Body of pancreas (tissue), 4 donors: ENCODE measurements around the gene SGCE. TPM values are rescaled to one million over a fixed set of nuclear protein-coding genes. Genes with fewer than 3 reads are reported as not detected.

Experiments
- ATAC-seq: fragments of 150-250 bp; one replicate; pipeline ENCODE4 v1.9.1; 2016
- DNase-seq, 4 donors: peaks; one replicate each; pipeline ENCODE4 v3.0.0-alpha.2; 2019
- H3K27ac ChIP-seq, 4 donors: fragments of 200-600 bp; sonication (generic); 1 replicate in 3 of 4; 2 replicates in 1 of 4; pipeline versions ENCODE4 v1.5.1 to v1.6.1; 2016 to 2019; ENCODE audit warnings: mild to moderate bottlenecking in 1 of 4, mixed read lengths in 1 of 4, moderate library complexity in 1 of 4
- H3K27me3 ChIP-seq, 2 donors: fragments of 200-600 bp; sonication (generic); one replicate each; pipeline ENCODE4 v1.6.0; 2016; ENCODE audit warnings: mild to moderate bottlenecking in 1 of 2
- H3K36me3 ChIP-seq, 2 donors: fragments of 200-600 bp; sonication (generic); replicated peaks in 1 of 2; 2 replicates each; pipeline ENCODE4 v1.5.1; 2016; ENCODE audit warnings: low read depth in 2 of 2; ENCODE audit not compliant: insufficient read depth in 1 of 2
- H3K4me1 ChIP-seq: fragments of 200-600 bp; sonication (generic); one replicate; pipeline ENCODE4 v1.6.0; 2016
- H3K4me3 ChIP-seq, 2 donors: fragments of 200-600 bp; sonication (generic); 1 replicate in 1 of 2; 2 replicates in 1 of 2; pipeline ENCODE4 v1.5.1; 2016 to 2019
- H3K9me3 ChIP-seq, 3 donors: fragments of 200-600 bp; sonication (generic); 1 replicate in 2 of 3; 2 replicates in 1 of 3; pipeline ENCODE4 v1.5.1; 2016
- POLR2A ChIP-seq, 3 donors: fragments of 450-650 bp; IDR thresholded peaks; one replicate each; pipeline ENCODE4 v1.6.1; 2016; ENCODE audit warnings: antibody characterized with exemption in 3 of 3, mild to moderate bottlenecking in 2 of 3
- WGBS, 2 donors: methylation state at CpG; one replicate each; pipeline ENCODE4 v1.1.5; 2017; 5-methylcytosine and 5-hydroxymethylcytosine counted together
- intact Hi-C: fragments of 100-400 bp; cut with DNase I; formaldehyde crosslinking; loops from one replicate; pipeline ENCODE4 v1.15.1; 2023
- total RNA-seq, 2 donors: library from RNA; depleted of rRNA; stranded (reverse); fragments of >200 nt; gene quantifications; one replicate each; pipeline ENCODE4 v1.1.0, GENCODE V29; 2016
- TF ChIP-seq, protein P1 (sequence below), 7 experiments: fragments of 450-650 bp in 4 of 7; fragments of 200-600 bp in 3 of 7; sonication (generic) in 3 of 7; IDR thresholded peaks; one replicate each; pipeline ENCODE4 v1.5.1; 2016 to 2019; ENCODE audit warnings: antibody characterized with exemption in 7 of 7

SGCE gene
- total RNA-seq, 2 donors from 2014 or later, result 48.1 to 55.3 TPM

DNA sequence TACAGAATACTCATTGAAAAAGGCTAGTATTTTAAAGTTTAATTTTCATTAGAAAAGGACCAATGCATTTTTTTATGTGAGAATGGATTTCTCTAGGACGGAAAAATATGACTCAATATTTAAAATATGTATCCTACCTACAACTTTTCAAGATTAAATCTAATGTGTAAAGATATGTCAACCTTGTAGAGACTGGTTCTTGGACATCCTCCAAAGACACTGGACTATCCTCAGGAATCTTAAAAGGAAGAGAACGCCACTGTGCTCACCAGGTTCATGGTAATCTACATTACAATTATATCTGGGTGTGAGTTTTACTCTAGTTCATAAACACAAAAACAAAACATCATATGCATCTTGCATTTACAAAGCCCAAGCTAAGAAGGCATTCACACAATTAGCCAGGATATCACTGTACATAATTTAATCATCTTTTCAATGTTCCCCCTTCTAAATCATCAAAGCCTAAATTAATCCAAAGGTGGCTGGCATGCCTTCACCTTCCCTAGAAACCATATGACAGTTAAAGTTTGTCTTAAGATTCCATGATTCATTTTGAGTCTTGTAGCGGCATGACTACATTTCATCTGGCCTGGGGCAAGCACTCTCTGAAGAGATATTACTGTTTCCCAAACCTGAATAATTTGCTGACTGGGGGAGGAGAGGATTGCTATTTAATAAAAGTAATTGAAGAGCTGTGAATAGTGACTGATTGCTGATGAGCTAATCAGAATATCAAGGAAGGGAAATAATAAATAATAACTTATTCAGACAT is 12.0 kb downstream of the SGCE start:
- intact Hi-C loops, result no loop called here
- Histone ChIP-seq H3K27me3 (no peaks in the 10 kb centered on the region), H3K9me3 (no peaks in the 10 kb centered on the region), H3K4me3 (no peak overlapping the region), H3K4me1 (no peaks in the 10 kb centered on the region), H3K36me3 (no peaks in the 10 kb centered on the region), H3K27ac (no peak overlapping the region)
- no peak for ATAC-seq
- TF ChIP-seq POLR2A (IDR thresholded peaks at IDR 0.05), result no peak
- TF ChIP-seq, protein P1, sequence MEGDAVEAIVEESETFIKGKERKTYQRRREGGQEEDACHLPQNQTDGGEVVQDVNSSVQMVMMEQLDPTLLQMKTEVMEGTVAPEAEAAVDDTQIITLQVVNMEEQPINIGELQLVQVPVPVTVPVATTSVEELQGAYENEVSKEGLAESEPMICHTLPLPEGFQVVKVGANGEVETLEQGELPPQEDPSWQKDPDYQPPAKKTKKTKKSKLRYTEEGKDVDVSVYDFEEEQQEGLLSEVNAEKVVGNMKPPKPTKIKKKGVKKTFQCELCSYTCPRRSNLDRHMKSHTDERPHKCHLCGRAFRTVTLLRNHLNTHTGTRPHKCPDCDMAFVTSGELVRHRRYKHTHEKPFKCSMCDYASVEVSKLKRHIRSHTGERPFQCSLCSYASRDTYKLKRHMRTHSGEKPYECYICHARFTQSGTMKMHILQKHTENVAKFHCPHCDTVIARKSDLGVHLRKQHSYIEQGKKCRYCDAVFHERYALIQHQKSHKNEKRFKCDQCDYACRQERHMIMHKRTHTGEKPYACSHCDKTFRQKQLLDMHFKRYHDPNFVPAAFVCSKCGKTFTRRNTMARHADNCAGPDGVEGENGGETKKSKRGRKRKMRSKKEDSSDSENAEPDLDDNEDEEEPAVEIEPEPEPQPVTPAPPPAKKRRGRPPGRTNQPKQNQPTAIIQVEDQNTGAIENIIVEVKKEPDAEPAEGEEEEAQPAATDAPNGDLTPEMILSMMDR (IDR thresholded peaks at IDR 0.05), result no peak
- 52 to 63% methylated on average over 3 of the region's 3 CpGs for WGBS, 2 donors
- no peak for DNase-seq

DNA sequence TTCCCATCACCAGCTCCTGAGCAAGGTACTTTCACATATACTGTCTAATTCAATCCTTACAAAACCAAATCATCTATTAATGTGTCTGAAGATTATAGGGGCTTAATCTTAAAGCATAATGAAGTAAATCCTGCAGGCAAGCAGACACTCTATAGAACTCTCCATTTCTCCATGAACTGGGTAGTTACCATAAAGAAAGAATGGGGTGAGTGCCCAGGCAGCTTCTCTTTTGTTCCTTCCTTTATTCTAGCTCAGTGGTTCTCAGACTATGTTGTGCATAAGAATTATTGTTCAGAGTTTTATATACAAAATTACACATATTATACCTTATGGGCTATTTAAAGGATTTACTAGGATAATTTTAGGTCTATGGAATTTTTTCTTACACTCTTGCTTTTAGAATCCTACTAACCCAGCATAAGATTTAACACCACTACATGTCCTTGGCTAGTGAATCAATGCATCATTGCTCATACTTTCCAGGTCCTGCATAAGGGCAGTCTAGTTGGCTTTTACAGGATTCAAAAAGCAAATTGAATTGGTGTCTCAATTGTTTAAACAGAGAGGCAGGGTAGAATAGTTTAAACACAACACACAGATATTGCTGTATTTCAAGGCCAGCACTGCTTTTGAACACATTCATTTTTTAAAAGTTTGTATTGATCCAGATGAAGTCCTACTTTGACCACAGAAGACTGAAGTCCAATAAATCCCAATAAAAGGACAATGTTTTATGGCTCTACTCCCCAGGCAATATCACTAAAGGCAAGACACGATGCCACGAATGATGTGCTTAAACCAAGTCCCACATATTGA is 12.9 kb downstream of the SGCE start:
- ATAC-seq (no peak), DNase-seq (no peak)
- H3K27me3 ChIP-seq, result no peaks in the 10 kb centered on the region
- intact Hi-C loops, result no loop called here
- 58 to 68% methylated on average over 2 of the region's 2 CpGs for WGBS, 2 donors
- H3K27ac ChIP-seq, result no peak overlapping the region
- no peak for TF ChIP-seq POLR2A (IDR thresholded peaks at IDR 0.05)
- TF ChIP-seq, protein P1 (IDR thresholded peaks at IDR 0.05), result no peak
- no peaks in the 10 kb centered on the region for H3K36me3 ChIP-seq
- no peaks in the 10 kb centered on the region for H3K4me1 ChIP-seq
- H3K4me3 ChIP-seq, result no peak overlapping the region
- no peaks in the 10 kb centered on the region for H3K9me3 ChIP-seq

DNA sequence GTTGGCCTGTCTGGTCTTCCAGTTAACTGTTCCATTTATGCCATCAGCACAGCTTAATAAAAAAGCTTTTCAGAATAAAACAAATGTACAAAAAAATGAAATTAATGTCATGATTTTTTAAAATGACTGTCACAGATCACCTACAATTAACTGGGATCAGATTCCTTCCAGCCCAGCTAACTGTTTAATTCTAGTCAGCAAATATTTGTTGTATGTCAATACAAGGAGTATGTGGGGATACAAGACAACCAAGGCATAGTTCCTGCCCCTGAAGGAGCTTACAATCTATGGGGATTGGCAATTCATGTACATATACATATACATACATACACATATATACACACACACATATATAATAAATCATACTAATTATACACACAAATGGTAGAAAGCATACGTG is 16.5 kb downstream of the SGCE start:
- ATAC-seq (no peak), DNase-seq (no peak)
- Histone ChIP-seq H3K27me3 (no peaks in the 10 kb centered on the region), H3K27ac (no peak overlapping the region), H3K9me3 (no peaks in the 10 kb centered on the region), H3K4me3 (no peak overlapping the region), H3K4me1 (no peaks in the 10 kb centered on the region), H3K36me3 (no peaks in the 10 kb centered on the region)
- intact Hi-C loops, result no loop called here
- 89% methylated on average over 1 of the region's 1 CpG for WGBS, 2 donors
- TF ChIP-seq, protein P1 (IDR thresholded peaks at IDR 0.05), result no peak
- no peak for TF ChIP-seq POLR2A (IDR thresholded peaks at IDR 0.05)

DNA sequence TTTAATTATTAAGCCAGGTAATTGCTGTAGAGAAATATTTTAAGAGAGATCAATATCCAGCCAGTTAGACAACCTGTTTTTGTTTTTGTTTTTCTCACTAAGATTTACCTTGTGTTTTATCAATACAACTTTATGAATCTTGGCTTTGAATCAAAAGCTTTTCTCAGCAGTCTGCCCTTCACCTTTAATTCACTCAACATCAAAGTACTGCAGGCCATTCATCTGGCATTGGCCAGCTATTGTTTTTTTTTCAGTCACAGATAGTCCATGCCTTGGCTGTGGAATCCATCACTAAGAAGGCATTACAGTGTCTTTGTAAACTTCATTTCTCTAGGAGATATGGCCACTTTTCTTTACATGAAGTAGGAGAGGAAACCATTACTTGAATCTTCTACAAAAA is 20.2 kb downstream of the SGCE start:
- no peaks in the 10 kb centered on the region for H3K36me3 ChIP-seq
- DNase-seq (no peak), ATAC-seq (no peak)
- intact Hi-C loops, result no loop called here
- H3K4me3 ChIP-seq, result no peak overlapping the region
- H3K27ac ChIP-seq, result no peak overlapping the region
- TF ChIP-seq, protein P1 (IDR thresholded peaks at IDR 0.05), result no peak
- TF ChIP-seq POLR2A (IDR thresholded peaks at IDR 0.05), result no peak
- H3K4me1 ChIP-seq, result no peaks in the 10 kb centered on the region
- no peaks in the 10 kb centered on the region for H3K9me3 ChIP-seq
- no peaks in the 10 kb centered on the region for H3K27me3 ChIP-seq
